Loucy (cell line): ENCODE measurements around the gene CEBPA.

Experiments
- H2AFZ ChIP-seq: fragments of 200-600 bp; sonication (generic); 2 replicates; pipeline ENCODE4 v1.6.0; 2016; ENCODE audit warnings: antibody characterized with exemption, mild to moderate bottlenecking, low read length, moderate library complexity
- H3F3A ChIP-seq: fragments of 200-600 bp; 2 replicates; pipeline ENCODE4 v1.6.0; 2016; ENCODE audit warnings: antibody characterized with exemption, low read depth, mild to moderate bottlenecking
- H3K27me3 ChIP-seq: fragments of 200-600 bp; sonication (generic); 2 replicates; pipeline ENCODE4 v1.6.1; 2014; ENCODE audit warnings: low read length, mild to moderate bottlenecking; ENCODE audit not compliant: insufficient read depth, poor library complexity, severe bottlenecking
- H3K36me3 ChIP-seq: fragments of 200-600 bp; sonication (generic); 2 replicates; pipeline ENCODE4 v1.6.1; 2016; ENCODE audit warnings: low read length; ENCODE audit not compliant: insufficient read depth
- H3K4me1 ChIP-seq: fragments of 200-600 bp; sonication (generic); 2 replicates; pipeline ENCODE4 v1.5.1; 2014; ENCODE audit warnings: low read length, mild to moderate bottlenecking; ENCODE audit not compliant: insufficient read depth, poor library complexity, severe bottlenecking
- H3K4me2 ChIP-seq: fragments of 200-600 bp; sonication (generic); 2 replicates; pipeline ENCODE4 v1.6.0; 2014; ENCODE audit warnings: antibody characterized with exemption, low read length, low read depth, mild to moderate bottlenecking; ENCODE audit not compliant: poor library complexity, severe bottlenecking
- H3K4me3 ChIP-seq: fragments of 200-600 bp; sonication (generic); 2 replicates; pipeline ENCODE4 v1.5.1; 2014; ENCODE audit warnings: low read length, mild to moderate bottlenecking, mixed read lengths; ENCODE audit not compliant: poor library complexity, severe bottlenecking
- H3K79me2 ChIP-seq: fragments of 200-600 bp; sonication (generic); 2 replicates; pipeline ENCODE4 v1.6.1; 2014; ENCODE audit warnings: low read length; ENCODE audit not compliant: insufficient read depth
- H3K9ac ChIP-seq: fragments of 200-600 bp; sonication (generic); 2 replicates; pipeline ENCODE4 v1.6.0; 2014; ENCODE audit warnings: mild to moderate bottlenecking, low read depth, low read length, moderate library complexity; ENCODE audit not compliant: poor library complexity, severe bottlenecking
- H3K9me2 ChIP-seq: fragments of 200-600 bp; sonication (generic); replicated peaks from 2 replicates; pipeline ENCODE4 v1.6.1; 2016; ENCODE audit warnings: low read depth, low read length, mixed read lengths
- H3K9me3 ChIP-seq: fragments of 200-600 bp; sonication (generic); 2 replicates; pipeline ENCODE4 v1.6.1; 2014; ENCODE audit warnings: mild to moderate bottlenecking, antibody characterized with exemption, low read length, low read depth; ENCODE audit not compliant: insufficient read depth
- H4K20me1 ChIP-seq: fragments of 200-600 bp; sonication (generic); 2 replicates; pipeline ENCODE4 v1.6.0; 2014; ENCODE audit warnings: antibody characterized with exemption, low read length, mild to moderate bottlenecking; ENCODE audit not compliant: insufficient read depth, poor library complexity, severe bottlenecking
- CTCF ChIP-seq: fragments of 200-600 bp; sonication (generic); conservative IDR thresholded peaks from 2 replicates; pipeline ENCODE4 v1.5.1; 2014; ENCODE audit warnings: mild to moderate bottlenecking, antibody characterized with exemption, low read length
- EZH2phosphoT487 ChIP-seq: fragments of 200-600 bp; IDR thresholded peaks from 2 replicates; pipeline ENCODE4 v1.6.1; 2018; ENCODE audit warnings: antibody characterized with exemption, mild to moderate bottlenecking, moderate library complexity, borderline replicate concordance

The CEBPA gene

DNA sequence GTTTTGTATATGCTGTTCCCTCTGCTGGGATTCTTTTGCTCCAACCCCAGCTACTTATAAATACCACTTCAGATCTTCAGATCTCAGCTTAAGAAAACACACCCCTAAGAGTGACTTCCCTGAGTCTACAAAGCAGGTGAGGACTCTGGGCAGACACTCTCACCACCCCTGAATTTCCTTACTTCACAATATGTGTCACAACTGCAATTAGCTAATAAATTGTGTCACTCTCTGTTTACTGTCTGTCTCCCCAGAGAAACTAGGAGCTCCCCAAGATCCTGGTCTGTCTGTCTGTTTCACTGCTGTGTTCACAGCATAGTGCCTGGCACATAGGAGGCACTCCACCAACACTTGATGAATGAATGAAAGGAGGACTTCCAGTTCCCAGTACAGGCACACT lies 14.4 kb downstream of the CEBPA start:
- TF ChIP-seq CTCF (no peak), EZH2phosphoT487 (no peak)
- Histone ChIP-seq H3F3A (no peaks in the 10 kb centered on the region), H3K4me1 (peaks cover 18% of the 10 kb centered on the region), H2AFZ (no peak overlapping the region), H3K4me2 (no peak overlapping the region), H3K79me2 (no peaks in the 10 kb centered on the region), H3K9me2 (no peaks in the 10 kb centered on the region), H3K9me3 (peaks cover 15% of the 10 kb centered on the region; the same call in 1 of the 2 replicates), H4K20me1 (no peaks in the 10 kb centered on the region), H3K27me3 (no peaks in the 10 kb centered on the region), H3K4me3 (no peak overlapping the region), H3K9ac (no peak overlapping the region), H3K36me3 (no peaks in the 10 kb centered on the region)

GRCh38 chr19:33287438-33287837 lies 14.9 kb downstream of the CEBPA start:
- Histone ChIP-seq H3K79me2 (no peaks in the 10 kb centered on the region), H4K20me1 (no peaks in the 10 kb centered on the region), H3K4me1 (peaks cover 20% of the 10 kb centered on the region), H3K27me3 (no peaks in the 10 kb centered on the region), H3K4me3 (no peak overlapping the region), H3K9me3 (peaks cover 15% of the 10 kb centered on the region; the same call in 1 of the 2 replicates), H3K9me2 (no peaks in the 10 kb centered on the region), H3K9ac (no peak overlapping the region), H3F3A (no peaks in the 10 kb centered on the region), H2AFZ (no peak overlapping the region), H3K36me3 (no peaks in the 10 kb centered on the region), H3K4me2 (no peak overlapping the region)
- TF ChIP-seq EZH2phosphoT487, result no peak
- no peak for TF ChIP-seq CTCF

- H3K9me3 ChIP-seq, result peaks cover 15% of the 10 kb centered on the region; the same call in 1 of the 2 replicates
- H3F3A ChIP-seq, result no peaks in the 10 kb centered on the region
- H3K79me2 ChIP-seq, result no peaks in the 10 kb centered on the region
- no peaks in the 10 kb centered on the region for H3K9me2 ChIP-seq
- no peak overlapping the region for H2AFZ ChIP-seq
- no peaks in the 10 kb centered on the region for H3K27me3 ChIP-seq
- TF ChIP-seq EZH2phosphoT487, result no peak
- TF ChIP-seq CTCF, result no peak
- no peaks in the 10 kb centered on the region for H3K36me3 ChIP-seq
- H3K4me1 ChIP-seq, result peaks cover 21% of the 10 kb centered on the region
- H3K4me2 ChIP-seq, result no peak overlapping the region
- no peaks in the 10 kb centered on the region for H4K20me1 ChIP-seq
- H3K9ac ChIP-seq, result no peak overlapping the region
- no peak overlapping the region for H3K4me3 ChIP-seq
These were observed 15.4 kb downstream of the CEBPA start for GRCh38 chr19:33286899-33287298.
